GM23338 (cell line): ENCODE data around the gene ERMN. TPM values are rescaled to one million over a fixed set of nuclear protein-coding genes. Genes with fewer than 3 reads are reported as not detected.

ENCODE experiments used
- ATAC-seq: fragments of 200-7000 bp; cut with Tn5 transposase; 3 replicates; pipeline ENCODE4 v1.9.1; 2020
- DNase-seq: peaks from one replicate; pipeline ENCODE4 v3.0.0-alpha.2; 2015; ENCODE audit warnings: low spot score
- H2AFZ ChIP-seq: fragments of 200-600 bp; sonication (generic); 2 replicates; pipeline ENCODE4 v1.8.0; 2016; ENCODE audit warnings: antibody characterized with exemption, mild to moderate bottlenecking, moderate library complexity
- H3F3A ChIP-seq: fragments of 200-600 bp; sonication (generic); replicated peaks from 2 replicates; pipeline ENCODE4 v1.8.0; 2017; ENCODE audit warnings: antibody characterized with exemption, mixed run types, low read depth
- H3K27ac ChIP-seq: fragments of 200-600 bp; sonication (generic); 2 replicates; pipeline ENCODE4 v1.6.1; 2016; ENCODE audit warnings: low read depth
- H3K27me3 ChIP-seq: fragments of 200-600 bp; sonication (generic); 2 replicates; pipeline ENCODE4 v1.8.0; 2016; ENCODE audit warnings: mild to moderate bottlenecking, mixed run types, moderate library complexity; ENCODE audit not compliant: insufficient read depth
- H3K36me3 ChIP-seq: fragments of 200-600 bp; sonication (generic); 2 replicates; pipeline ENCODE4 v1.8.0; 2016; ENCODE audit warnings: mild to moderate bottlenecking; ENCODE audit not compliant: insufficient read depth
- H3K4me1 ChIP-seq: fragments of 200-600 bp; sonication (generic); 2 replicates; pipeline ENCODE4 v1.8.0; 2016; ENCODE audit warnings: mild to moderate bottlenecking, moderate library complexity; ENCODE audit not compliant: insufficient read depth
- H3K4me2 ChIP-seq: fragments of 200-600 bp; sonication (generic); 2 replicates; pipeline ENCODE4 v1.7.1; 2017; ENCODE audit warnings: mixed run types
- H3K4me3 ChIP-seq: fragments of 200-600 bp; sonication (generic); 2 replicates; pipeline ENCODE4 v1.6.1; 2016; ENCODE audit warnings: mixed run types
- H3K79me2 ChIP-seq: fragments of 200-600 bp; sonication (generic); replicated peaks from 2 replicates; pipeline ENCODE4 v1.8.0; 2017; ENCODE audit warnings: mild to moderate bottlenecking; ENCODE audit not compliant: insufficient read depth
- H3K9me2 ChIP-seq: fragments of 200-600 bp; sonication (generic); 2 replicates; pipeline ENCODE4 v1.8.0; 2017; ENCODE audit not compliant: insufficient read depth
- H4K20me1 ChIP-seq: fragments of 200-600 bp; sonication (generic); replicated peaks from 2 replicates; pipeline ENCODE4 v1.8.0; 2017; ENCODE audit warnings: mild to moderate bottlenecking; ENCODE audit not compliant: insufficient read depth
- H3K27ac Mint-ChIP-seq: 2 replicates; pipeline ENCODE4 v1.8.0; 2020; ENCODE audit warnings: inconsistent platforms, mild to moderate bottlenecking, moderate library complexity, mixed read lengths
- H3K27me3 Mint-ChIP-seq: 3 replicates; pipeline ENCODE4 v1.8.0; 2022; ENCODE audit warnings: low read depth, mild to moderate bottlenecking, moderate library complexity, mixed read lengths, inconsistent platforms; ENCODE audit not compliant: insufficient read depth, poor library complexity
- H3K36me3 Mint-ChIP-seq: 3 replicates; pipeline ENCODE4 v1.8.0; 2021; ENCODE audit warnings: low read depth, mild to moderate bottlenecking, inconsistent platforms, moderate library complexity, mixed read lengths
- H3K4me1 Mint-ChIP-seq: 3 replicates; pipeline ENCODE4 v1.8.0; 2020; ENCODE audit warnings: mild to moderate bottlenecking, inconsistent platforms, mixed read lengths
- H3K4me3 Mint-ChIP-seq: 3 replicates; pipeline ENCODE4 v1.8.0; 2021; ENCODE audit warnings: moderate library complexity, mild to moderate bottlenecking, inconsistent platforms, mixed read lengths
- H3K9me3 Mint-ChIP-seq: 3 replicates; pipeline ENCODE4 v1.8.0; 2020; ENCODE audit warnings: moderate library complexity, mild to moderate bottlenecking, inconsistent platforms, mixed read lengths
- EZH2 ChIP-seq: fragments of 200-600 bp; sonication (generic); IDR thresholded peaks from one replicate; pipeline ENCODE4 v1.8.0; 2017; ENCODE audit warnings: antibody characterized with exemption, mild to moderate bottlenecking, low read depth; ENCODE audit not compliant: unreplicated experiment
- JUNB ChIP-seq: IDR thresholded peaks from one replicate; pipeline ENCODE4 v1.6.1; 2016; ENCODE audit warnings: antibody characterized with exemption; ENCODE audit not compliant: unreplicated experiment
- NANOG ChIP-seq: IDR thresholded peaks from 2 replicates; pipeline ENCODE4 v1.6.1; 2016; ENCODE audit warnings: antibody characterized with exemption, borderline replicate concordance
- STAT1 ChIP-seq: IDR thresholded peaks from one replicate; pipeline ENCODE4 v1.6.1; 2016; ENCODE audit warnings: antibody characterized with exemption; ENCODE audit not compliant: unreplicated experiment
- long read RNA-seq: library from polyadenylated mRNA; unstranded; transcript quantifications from one replicate; pipeline ENCODE4 v2.0.0, GENCODE V29; 2020; ENCODE audit not compliant: unreplicated experiment
- polyA plus RNA-seq: library from polyadenylated mRNA; unstranded; fragments of >200 nt; fragmentation: Nextera tagmentation; extraction: Ambion mirVana; gene quantifications from 2 replicates; pipeline ENCODE4 v1.2.1, GENCODE V29; 2016
- total RNA-seq: library from RNA; depleted of rRNA; stranded (reverse); fragments of >200 nt; shearing (Covaris generic); gene quantifications from 2 replicates; pipeline ENCODE4 v1.2.3, GENCODE V29; 2014; rRNA removed
- TF ChIP-seq, protein P1 (sequence below): fragments of 250-450 bp; sonication (Bioruptor Pico); IDR thresholded peaks from 2 replicates; pipeline ENCODE4 v1.5.0; 2020; ENCODE audit warnings: mild to moderate bottlenecking, moderate library complexity

Gene ERMN, protein sequence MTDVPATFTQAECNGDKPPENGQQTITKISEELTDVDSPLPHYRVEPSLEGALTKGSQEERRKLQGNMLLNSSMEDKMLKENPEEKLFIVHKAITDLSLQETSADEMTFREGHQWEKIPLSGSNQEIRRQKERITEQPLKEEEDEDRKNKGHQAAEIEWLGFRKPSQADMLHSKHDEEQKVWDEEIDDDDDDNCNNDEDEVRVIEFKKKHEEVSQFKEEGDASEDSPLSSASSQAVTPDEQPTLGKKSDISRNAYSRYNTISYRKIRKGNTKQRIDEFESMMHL
- total RNA-seq (0.35 TPM in 1 of 2 replicates, not detected in the other), polyA plus RNA-seq (0.17 and 0.44 TPM in 2 replicates)
- long read RNA-seq: 0 reads

DNA sequence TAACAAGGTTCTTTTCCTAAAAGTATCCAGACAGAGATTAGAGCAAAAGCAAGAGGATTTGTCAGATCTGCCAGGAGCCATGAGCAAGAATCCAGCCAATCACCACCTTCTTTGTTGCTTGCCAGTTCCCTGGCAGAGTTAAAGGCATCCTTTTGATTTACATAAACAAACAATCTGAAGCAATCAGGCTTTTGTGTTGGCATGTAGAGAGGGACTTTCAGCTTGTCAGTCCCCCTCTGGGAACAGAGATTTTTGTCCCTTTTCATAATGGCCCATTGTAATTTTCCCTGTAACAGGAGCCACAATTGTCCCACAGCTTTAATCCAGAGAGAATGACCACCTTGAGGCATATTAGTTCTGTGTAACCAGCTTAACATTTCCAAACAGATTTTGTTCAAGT is at the start of gene ERMN:
ERMN (minus strand) TSS at position 39 of the 400 bp plus-strand sequence. CDS start 182 bp downstream, outside the sequence.
- Histone ChIP-seq H3F3A (no peaks in the 10 kb centered on the region), H2AFZ (peak within 1 kb of the TSS; percentile 4; the same call in 1 of the 2 replicates), H3K36me3 (no peaks in the 10 kb centered on the region), H3K27ac (no peak within 1 kb of the TSS), H3K9me2 (no peaks in the 10 kb centered on the region), H3K4me3 (no peak within 1 kb of the TSS), H3K4me2 (no peak within 1 kb of the TSS), H4K20me1 (no peaks in the 10 kb centered on the region), H3K27me3 (no peaks in the 10 kb centered on the region), H3K79me2 (no peaks in the 10 kb centered on the region), H3K4me1 (peaks cover 23% of the 10 kb centered on the region)
- Mint-ChIP-seq H3K4me1 (peaks cover 30% of the 10 kb centered on the region), H3K27ac (no peak within 1 kb of the TSS; the same call in 1 of the 2 replicates), H3K27me3 (no peaks in the 10 kb centered on the region), H3K9me3 (no peaks in the 10 kb centered on the region), H3K4me3 (no peak within 1 kb of the TSS), H3K36me3 (no peaks in the 10 kb centered on the region)
- no peak for TF ChIP-seq EZH2
- no peak for TF ChIP-seq JUNB
- no peak for TF ChIP-seq STAT1
- TF ChIP-seq, protein P1, sequence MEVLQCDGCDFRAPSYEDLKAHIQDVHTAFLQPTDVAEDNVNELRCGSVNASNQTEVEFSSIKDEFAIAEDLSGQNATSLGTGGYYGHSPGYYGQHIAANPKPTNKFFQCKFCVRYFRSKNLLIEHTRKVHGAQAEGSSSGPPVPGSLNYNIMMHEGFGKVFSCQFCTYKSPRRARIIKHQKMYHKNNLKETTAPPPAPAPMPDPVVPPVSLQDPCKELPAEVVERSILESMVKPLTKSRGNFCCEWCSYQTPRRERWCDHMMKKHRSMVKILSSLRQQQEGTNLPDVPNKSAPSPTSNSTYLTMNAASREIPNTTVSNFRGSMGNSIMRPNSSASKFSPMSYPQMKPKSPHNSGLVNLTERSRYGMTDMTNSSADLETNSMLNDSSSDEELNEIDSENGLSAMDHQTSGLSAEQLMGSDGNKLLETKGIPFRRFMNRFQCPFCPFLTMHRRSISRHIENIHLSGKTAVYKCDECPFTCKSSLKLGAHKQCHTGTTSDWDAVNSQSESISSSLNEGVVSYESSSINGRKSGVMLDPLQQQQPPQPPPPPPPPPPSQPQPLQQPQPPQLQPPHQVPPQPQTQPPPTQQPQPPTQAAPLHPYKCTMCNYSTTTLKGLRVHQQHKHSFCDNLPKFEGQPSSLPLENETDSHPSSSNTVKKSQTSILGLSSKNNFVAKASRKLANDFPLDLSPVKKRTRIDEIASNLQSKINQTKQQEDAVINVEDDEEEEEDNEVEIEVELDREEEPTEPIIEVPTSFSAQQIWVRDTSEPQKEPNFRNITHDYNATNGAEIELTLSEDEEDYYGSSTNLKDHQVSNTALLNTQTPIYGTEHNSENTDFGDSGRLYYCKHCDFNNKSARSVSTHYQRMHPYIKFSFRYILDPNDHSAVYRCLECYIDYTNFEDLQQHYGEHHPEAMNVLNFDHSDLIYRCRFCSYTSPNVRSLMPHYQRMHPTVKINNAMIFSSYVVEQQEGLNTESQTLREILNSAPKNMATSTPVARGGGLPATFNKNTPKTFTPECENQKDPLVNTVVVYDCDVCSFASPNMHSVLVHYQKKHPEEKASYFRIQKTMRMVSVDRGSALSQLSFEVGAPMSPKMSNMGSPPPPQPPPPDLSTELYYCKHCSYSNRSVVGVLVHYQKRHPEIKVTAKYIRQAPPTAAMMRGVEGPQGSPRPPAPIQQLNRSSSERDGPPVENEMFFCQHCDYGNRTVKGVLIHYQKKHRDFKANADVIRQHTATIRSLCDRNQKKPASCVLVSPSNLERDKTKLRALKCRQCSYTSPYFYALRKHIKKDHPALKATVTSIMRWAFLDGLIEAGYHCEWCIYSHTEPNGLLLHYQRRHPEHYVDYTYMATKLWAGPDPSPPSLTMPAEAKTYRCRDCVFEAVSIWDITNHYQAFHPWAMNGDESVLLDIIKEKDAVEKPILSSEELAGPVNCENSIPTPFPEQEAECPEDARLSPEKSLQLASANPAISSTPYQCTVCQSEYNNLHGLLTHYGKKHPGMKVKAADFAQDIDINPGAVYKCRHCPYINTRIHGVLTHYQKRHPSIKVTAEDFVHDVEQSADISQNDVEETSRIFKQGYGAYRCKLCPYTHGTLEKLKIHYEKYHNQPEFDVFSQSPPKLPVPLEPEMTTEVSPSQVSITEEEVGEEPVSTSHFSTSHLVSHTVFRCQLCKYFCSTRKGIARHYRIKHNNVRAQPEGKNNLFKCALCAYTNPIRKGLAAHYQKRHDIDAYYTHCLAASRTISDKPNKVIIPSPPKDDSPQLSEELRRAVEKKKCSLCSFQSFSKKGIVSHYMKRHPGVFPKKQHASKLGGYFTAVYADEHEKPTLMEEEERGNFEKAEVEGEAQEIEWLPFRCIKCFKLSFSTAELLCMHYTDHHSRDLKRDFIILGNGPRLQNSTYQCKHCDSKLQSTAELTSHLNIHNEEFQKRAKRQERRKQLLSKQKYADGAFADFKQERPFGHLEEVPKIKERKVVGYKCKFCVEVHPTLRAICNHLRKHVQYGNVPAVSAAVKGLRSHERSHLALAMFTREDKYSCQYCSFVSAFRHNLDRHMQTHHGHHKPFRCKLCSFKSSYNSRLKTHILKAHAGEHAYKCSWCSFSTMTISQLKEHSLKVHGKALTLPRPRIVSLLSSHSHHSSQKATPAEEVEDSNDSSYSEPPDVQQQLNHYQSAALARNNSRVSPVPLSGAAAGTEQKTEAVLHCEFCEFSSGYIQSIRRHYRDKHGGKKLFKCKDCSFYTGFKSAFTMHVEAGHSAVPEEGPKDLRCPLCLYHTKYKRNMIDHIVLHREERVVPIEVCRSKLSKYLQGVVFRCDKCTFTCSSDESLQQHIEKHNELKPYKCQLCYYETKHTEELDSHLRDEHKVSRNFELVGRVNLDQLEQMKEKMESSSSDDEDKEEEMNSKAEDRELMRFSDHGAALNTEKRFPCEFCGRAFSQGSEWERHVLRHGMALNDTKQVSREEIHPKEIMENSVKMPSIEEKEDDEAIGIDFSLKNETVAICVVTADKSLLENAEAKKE (CRISPR knock-in tag): no peak
- TF ChIP-seq NANOG: 0 out of 2 replicates have a peak, but pooled peaks have one; percentile 18
- ATAC-seq: peak; percentile 77
- DNase-seq: peak; percentile 77
